Endodermal cell (in vitro differentiated cells): ENCODE measurements around the gene ADORA2A. TPM values are rescaled to one million over a fixed set of nuclear protein-coding genes. Genes with fewer than 3 reads are reported as not detected.

Experiments used
- DNase-seq: peaks from one replicate; pipeline ENCODE4 v3.0.0-alpha.2; 2017
- H3K27ac ChIP-seq: 2 replicates; pipeline ENCODE4 v1.5.1; 2013; ENCODE audit warnings: mild to moderate bottlenecking, low read depth, low read length, moderate library complexity
- H3K27me3 ChIP-seq: 2 replicates; pipeline ENCODE4 v1.6.1; 2013; ENCODE audit warnings: mild to moderate bottlenecking, low read length, moderate library complexity; ENCODE audit not compliant: insufficient read depth, control insufficient read depth, poor library complexity, severe bottlenecking
- H3K36me3 ChIP-seq: 2 replicates; pipeline ENCODE4 v1.7.0; 2013; ENCODE audit warnings: mild to moderate bottlenecking, low read length, moderate library complexity; ENCODE audit not compliant: control insufficient read depth, insufficient read depth
- H3K4me1 ChIP-seq: one replicate; pipeline ENCODE4 v1.7.0; 2013; ENCODE audit warnings: low read length; ENCODE audit not compliant: control insufficient read depth, insufficient read depth
- H3K4me3 ChIP-seq: 2 replicates; pipeline ENCODE4 v1.5.1; 2013; ENCODE audit warnings: mild to moderate bottlenecking, low read length, moderate library complexity
- H3K9ac ChIP-seq: 2 replicates; pipeline ENCODE4 v1.6.1; 2013; ENCODE audit warnings: mild to moderate bottlenecking, low read length, moderate library complexity; ENCODE audit not compliant: poor library complexity, severe bottlenecking; ENCODE audit errors: extremely low read depth
- H3K9me3 ChIP-seq: 2 replicates; pipeline ENCODE4 v1.6.1; 2013; ENCODE audit warnings: mild to moderate bottlenecking, low read length, moderate library complexity; ENCODE audit not compliant: control insufficient read depth
- H3K27ac Mint-ChIP-seq: 2 replicates; pipeline ENCODE4 v1.8.0; 2020; ENCODE audit warnings: mixed read lengths
- H3K27me3 Mint-ChIP-seq: 2 replicates; pipeline ENCODE4 v1.8.0; 2021; ENCODE audit warnings: mild to moderate bottlenecking, mixed read lengths; ENCODE audit not compliant: insufficient read depth
- H3K36me3 Mint-ChIP-seq: 2 replicates; pipeline ENCODE4 v1.8.0; 2020; ENCODE audit warnings: low read depth, mixed read lengths
- H3K4me1 Mint-ChIP-seq: 2 replicates; pipeline ENCODE4 v1.8.0; 2020; ENCODE audit warnings: mixed read lengths
- H3K4me3 Mint-ChIP-seq: 2 replicates; pipeline ENCODE4 v1.8.0; 2020; ENCODE audit warnings: mild to moderate bottlenecking, moderate library complexity, mixed read lengths
- H3K9me3 Mint-ChIP-seq: 2 replicates; pipeline ENCODE4 v1.8.0; 2020; ENCODE audit warnings: mild to moderate bottlenecking, mixed read lengths
- WGBS, 2 experiments: methylation state at CpG; one replicate each; pipeline versions ENCODE4 v1.1.5 to v1.1.7; 2013; ENCODE audit warnings: missing lambda C conversion rate in 2 of 2, mixed read lengths in 1 of 2; ENCODE audit not compliant: insufficient coverage in 1 of 2, insufficient read length in 1 of 2; 5-methylcytosine and 5-hydroxymethylcytosine counted together
- total RNA-seq, 2 donors: library from RNA; stranded (reverse); fragmentation: NEBNext Ultra II Directional in 1 of 2; extraction: Animal tissue kit (Norgen Biotek cat#: 25700) in 1 of 2; gene quantifications; 2 replicates in 1 of 2; 3 replicates in 1 of 2; pipeline ENCODE4 v1.2.1, GENCODE V29; 2021
- TF ChIP-seq, protein P1 (sequence below): fragments of 200-600 bp; sonication (generic); conservative IDR thresholded peaks from 2 replicates; pipeline ENCODE4 v1.5.0; 2021; ENCODE audit warnings: antibody characterized with exemption, mild to moderate bottlenecking

The ADORA2A gene
- total RNA-seq, 2 donors from 2014 or later = 4.1 to 4.7 TPM

DNA sequence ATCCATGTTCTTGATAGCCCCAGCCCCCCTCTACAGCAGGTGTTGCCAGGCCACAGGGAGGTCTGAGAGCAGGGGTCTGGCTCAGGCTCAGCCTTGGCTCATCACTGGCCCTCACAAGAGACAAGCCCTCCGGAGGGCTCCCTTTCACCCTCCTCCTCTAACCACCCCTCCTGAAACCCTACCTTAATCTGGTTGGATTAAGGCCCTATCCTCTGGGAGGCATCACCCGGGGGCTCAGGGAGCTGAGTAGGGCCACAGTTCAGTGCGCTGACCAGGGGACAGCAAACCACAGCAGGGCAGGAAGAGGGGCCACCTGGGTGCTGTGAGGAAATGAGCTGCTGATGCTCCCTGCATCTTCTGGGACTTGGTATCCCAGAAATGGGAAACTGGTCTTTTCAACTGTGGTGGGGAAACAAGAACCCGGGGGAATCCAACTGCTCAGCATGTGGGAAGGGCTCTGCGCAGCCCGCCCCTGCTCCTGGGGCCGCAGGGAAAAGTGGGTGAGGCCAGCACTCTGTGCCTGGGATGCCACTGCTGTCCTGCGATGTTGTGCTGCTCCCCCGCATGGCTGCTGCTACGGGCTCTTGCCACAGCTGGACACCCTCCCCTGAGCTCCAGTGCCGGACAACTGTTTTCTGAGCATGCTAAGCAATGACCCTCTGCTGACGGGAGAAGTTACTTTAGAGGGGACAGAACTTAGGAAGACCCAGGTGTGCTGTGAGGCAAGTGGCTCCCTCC is 17.5 kb downstream of the ADORA2A start:
- H3K4me3 Mint-ChIP-seq = no peak overlapping the region
- no peak overlapping the region for H3K27ac ChIP-seq
- no peaks in the 10 kb centered on the region for H3K27me3 Mint-ChIP-seq
- no peaks in the 10 kb centered on the region for H3K9me3 Mint-ChIP-seq
- H3K9ac ChIP-seq = no peak overlapping the region
- H3K4me1 Mint-ChIP-seq = peaks cover 22% of the 10 kb centered on the region
- no peaks in the 10 kb centered on the region for H3K36me3 ChIP-seq
- peaks cover 21% of the 10 kb centered on the region for H3K4me1 ChIP-seq
- H3K27ac Mint-ChIP-seq = no peak overlapping the region
- no peak overlapping the region for H3K4me3 ChIP-seq
- no peak for DNase-seq
- H3K9me3 ChIP-seq = no peaks in the 10 kb centered on the region
- no peaks in the 10 kb centered on the region for H3K27me3 ChIP-seq
- TF ChIP-seq, protein P1, sequence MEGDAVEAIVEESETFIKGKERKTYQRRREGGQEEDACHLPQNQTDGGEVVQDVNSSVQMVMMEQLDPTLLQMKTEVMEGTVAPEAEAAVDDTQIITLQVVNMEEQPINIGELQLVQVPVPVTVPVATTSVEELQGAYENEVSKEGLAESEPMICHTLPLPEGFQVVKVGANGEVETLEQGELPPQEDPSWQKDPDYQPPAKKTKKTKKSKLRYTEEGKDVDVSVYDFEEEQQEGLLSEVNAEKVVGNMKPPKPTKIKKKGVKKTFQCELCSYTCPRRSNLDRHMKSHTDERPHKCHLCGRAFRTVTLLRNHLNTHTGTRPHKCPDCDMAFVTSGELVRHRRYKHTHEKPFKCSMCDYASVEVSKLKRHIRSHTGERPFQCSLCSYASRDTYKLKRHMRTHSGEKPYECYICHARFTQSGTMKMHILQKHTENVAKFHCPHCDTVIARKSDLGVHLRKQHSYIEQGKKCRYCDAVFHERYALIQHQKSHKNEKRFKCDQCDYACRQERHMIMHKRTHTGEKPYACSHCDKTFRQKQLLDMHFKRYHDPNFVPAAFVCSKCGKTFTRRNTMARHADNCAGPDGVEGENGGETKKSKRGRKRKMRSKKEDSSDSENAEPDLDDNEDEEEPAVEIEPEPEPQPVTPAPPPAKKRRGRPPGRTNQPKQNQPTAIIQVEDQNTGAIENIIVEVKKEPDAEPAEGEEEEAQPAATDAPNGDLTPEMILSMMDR = no peak
- no peaks in the 10 kb centered on the region for H3K36me3 Mint-ChIP-seq
- WGBS, 2 experiments = 78 to 80% methylated on average over 8 to 12 of the region's 12 CpGs

DNA sequence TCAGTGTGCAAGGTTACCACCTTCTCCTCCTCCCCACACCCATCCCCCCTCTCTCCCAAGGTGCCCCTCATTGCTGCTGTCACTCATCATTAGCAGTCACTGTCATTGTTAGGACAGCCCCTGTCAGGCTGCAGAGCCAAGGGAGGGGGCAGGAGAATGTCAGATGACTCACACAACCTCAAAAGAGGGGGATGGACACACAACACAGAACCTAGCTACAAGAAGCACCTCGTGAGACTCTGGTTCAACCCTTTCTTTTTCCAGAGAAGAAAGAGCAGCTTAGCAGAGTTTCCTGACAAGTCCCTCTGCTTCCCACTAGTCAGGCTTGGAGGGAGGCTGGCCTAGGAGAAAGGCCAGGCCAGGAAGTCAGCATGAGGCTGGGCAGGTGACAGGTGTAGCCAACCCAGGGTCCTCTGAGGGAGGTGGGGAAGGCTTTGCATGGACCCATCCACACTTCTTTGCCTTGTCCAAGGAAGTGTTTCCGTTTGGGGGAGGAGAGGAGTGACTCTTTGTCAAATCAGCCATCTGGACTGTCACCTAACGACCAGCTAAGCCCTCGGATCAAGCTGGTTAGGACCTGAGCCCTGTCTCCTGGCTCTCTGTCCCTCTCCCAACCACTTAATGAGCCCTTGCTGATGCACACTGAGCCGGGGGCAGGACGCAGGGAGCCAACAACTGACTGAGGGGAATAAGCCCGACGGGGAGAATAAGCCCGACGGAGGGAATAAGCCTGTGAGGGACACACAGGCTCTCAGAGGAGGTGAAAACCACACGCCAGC is 18.3 kb downstream of the ADORA2A start:
- H3K36me3 Mint-ChIP-seq = no peaks in the 10 kb centered on the region
- Histone ChIP-seq H3K36me3 (no peaks in the 10 kb centered on the region), H3K9ac (no peak overlapping the region), H3K9me3 (no peaks in the 10 kb centered on the region), H3K4me3 (no peak overlapping the region), H3K4me1 (peaks cover 27% of the 10 kb centered on the region), H3K27ac (no peak overlapping the region), H3K27me3 (no peaks in the 10 kb centered on the region)
- H3K4me3 Mint-ChIP-seq = no peak overlapping the region
- peaks cover 29% of the 10 kb centered on the region for H3K4me1 Mint-ChIP-seq
- peak; percentile 70 for DNase-seq
- peaks cover under 1% of the 10 kb centered on the region for H3K9me3 Mint-ChIP-seq
- no peaks in the 10 kb centered on the region for H3K27me3 Mint-ChIP-seq
- TF ChIP-seq, protein P1 = no peak
- H3K27ac Mint-ChIP-seq = no peak overlapping the region
- WGBS, 2 experiments = 68 to 69% methylated on average over 4 to 11 of the region's 11 CpGs

DNA sequence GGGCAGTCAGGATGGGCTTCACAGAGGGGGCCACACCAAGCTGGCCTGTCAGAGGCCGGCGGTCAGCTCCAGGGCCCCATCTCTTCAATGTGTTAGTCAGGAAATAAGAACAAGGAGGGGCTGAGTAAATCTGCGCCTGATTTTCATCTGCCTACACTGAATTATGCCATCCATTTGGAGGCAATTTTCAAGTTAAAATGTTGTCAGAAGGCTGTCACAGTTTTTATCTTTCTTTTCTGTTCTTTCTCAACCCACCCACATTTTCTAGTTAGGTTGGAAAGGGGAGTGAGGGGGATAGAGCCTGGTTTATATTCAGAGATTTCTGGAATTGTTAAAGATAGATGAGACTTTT is 18.8 kb downstream of the ADORA2A start:
- H3K36me3 Mint-ChIP-seq = no peaks in the 10 kb centered on the region
- H3K4me3 ChIP-seq = no peak overlapping the region
- TF ChIP-seq, protein P1 = no peak
- H3K9me3 ChIP-seq = peaks cover 2% of the 10 kb centered on the region
- 63 to 89% methylated on average over 3 of the region's 3 CpGs for WGBS, 2 experiments
- H3K27ac Mint-ChIP-seq = no peak overlapping the region
- H3K36me3 ChIP-seq = no peaks in the 10 kb centered on the region
- no peak overlapping the region for H3K9ac ChIP-seq
- no peaks in the 10 kb centered on the region for H3K27me3 ChIP-seq
- no peak overlapping the region for H3K4me3 Mint-ChIP-seq
- H3K27ac ChIP-seq = no peak overlapping the region
- DNase-seq = no peak
- peaks cover 27% of the 10 kb centered on the region for H3K4me1 ChIP-seq
- peaks cover 31% of the 10 kb centered on the region for H3K4me1 Mint-ChIP-seq
- H3K27me3 Mint-ChIP-seq = no peaks in the 10 kb centered on the region
- peaks cover 1% of the 10 kb centered on the region for H3K9me3 Mint-ChIP-seq
